ENCODE results near the gene YPEL1. TPM values are rescaled to one million over a fixed set of nuclear protein-coding genes. Genes with fewer than 3 reads are reported as not detected.

Gene YPEL1
- total and polyA plus RNA-seq, 11 donors, result 2.5 to 10.0 (median 7.3) TPM

- H3K9me3 ChIP-seq, result no peaks in the 10 kb centered on the region
- no peaks in the 10 kb centered on the region for H3K36me3 ChIP-seq
- peak overlapping the region in 2 of 12 donors; percentile 3 to 27 for H3K27ac ChIP-seq
- ATAC-seq (peak in 3 of 4 donors; percentile 83 to 90 (median 84)), DNase-seq (peak; percentile 65 to 87 (median 79))
- 0 to 3% (median 1%) methylated on average over 9 to 79 of the region's 79 CpGs for WGBS, 4 donors
- intact Hi-C loops (cut with DNase I), result no loop called here
- TF ChIP-seq, protein P1, sequence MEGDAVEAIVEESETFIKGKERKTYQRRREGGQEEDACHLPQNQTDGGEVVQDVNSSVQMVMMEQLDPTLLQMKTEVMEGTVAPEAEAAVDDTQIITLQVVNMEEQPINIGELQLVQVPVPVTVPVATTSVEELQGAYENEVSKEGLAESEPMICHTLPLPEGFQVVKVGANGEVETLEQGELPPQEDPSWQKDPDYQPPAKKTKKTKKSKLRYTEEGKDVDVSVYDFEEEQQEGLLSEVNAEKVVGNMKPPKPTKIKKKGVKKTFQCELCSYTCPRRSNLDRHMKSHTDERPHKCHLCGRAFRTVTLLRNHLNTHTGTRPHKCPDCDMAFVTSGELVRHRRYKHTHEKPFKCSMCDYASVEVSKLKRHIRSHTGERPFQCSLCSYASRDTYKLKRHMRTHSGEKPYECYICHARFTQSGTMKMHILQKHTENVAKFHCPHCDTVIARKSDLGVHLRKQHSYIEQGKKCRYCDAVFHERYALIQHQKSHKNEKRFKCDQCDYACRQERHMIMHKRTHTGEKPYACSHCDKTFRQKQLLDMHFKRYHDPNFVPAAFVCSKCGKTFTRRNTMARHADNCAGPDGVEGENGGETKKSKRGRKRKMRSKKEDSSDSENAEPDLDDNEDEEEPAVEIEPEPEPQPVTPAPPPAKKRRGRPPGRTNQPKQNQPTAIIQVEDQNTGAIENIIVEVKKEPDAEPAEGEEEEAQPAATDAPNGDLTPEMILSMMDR (IDR thresholded peaks at IDR 0.05), result peak in 9 of 12 donors; percentile 10 to 40 (median 25)
- no peak for TF ChIP-seq POLR2A (IDR thresholded peaks at IDR 0.05)
- H3K27me3 ChIP-seq, result peaks cover 0 to 7% (median 0%) of the 10 kb centered on the region in 9 donors
- H3K4me3 ChIP-seq, result peak overlapping the region; percentile 41 to 80 (median 62)
- H3K4me1 ChIP-seq, result peaks cover 0 to 17% (median 8%) of the 10 kb centered on the region in 12 donors
Measured at GRCh38 chr22:21657360-21658032, 78.1 kb downstream of the YPEL1 start.

DNA sequence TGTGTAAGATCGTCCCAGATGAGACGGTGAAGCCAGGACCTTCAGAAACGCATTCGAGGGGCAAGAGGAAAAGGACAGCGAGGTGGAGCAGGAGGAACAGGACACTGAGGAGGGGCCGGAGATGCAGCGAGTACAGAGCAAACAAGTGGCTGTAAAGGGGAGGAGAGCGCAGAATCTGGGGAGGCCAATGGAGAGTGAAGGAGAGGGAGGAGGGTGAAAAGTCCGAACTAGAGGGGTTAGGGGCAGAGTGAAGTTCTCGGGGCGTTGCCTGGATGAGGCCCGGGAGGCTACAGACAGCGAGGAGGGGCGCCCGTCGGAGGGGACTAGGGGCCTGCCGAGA, 78.6 kb downstream of the YPEL1 start:
- Histone ChIP-seq H3K36me3 (no peaks in the 10 kb centered on the region), H3K27ac (no peak overlapping the region), H3K27me3 (peaks cover 0 to 7% (median 0%) of the 10 kb centered on the region in 9 donors), H3K4me3 (peak overlapping the region in 11 of 12 donors; percentile 48 to 80 (median 63)), H3K4me1 (peaks cover 0 to 21% (median 12%) of the 10 kb centered on the region in 12 donors), H3K9me3 (no peaks in the 10 kb centered on the region)
- no peak for DNase-seq
- intact Hi-C loops (cut with DNase I), result no loop called here
- 32 to 37% (median 35%) methylated on average over 17 of the region's 17 CpGs for WGBS, 4 donors
- no peak for ATAC-seq
- TF ChIP-seq POLR2A (IDR thresholded peaks at IDR 0.05), result no peak
- TF ChIP-seq, protein P1 (IDR thresholded peaks at IDR 0.05), result no peak

DNA sequence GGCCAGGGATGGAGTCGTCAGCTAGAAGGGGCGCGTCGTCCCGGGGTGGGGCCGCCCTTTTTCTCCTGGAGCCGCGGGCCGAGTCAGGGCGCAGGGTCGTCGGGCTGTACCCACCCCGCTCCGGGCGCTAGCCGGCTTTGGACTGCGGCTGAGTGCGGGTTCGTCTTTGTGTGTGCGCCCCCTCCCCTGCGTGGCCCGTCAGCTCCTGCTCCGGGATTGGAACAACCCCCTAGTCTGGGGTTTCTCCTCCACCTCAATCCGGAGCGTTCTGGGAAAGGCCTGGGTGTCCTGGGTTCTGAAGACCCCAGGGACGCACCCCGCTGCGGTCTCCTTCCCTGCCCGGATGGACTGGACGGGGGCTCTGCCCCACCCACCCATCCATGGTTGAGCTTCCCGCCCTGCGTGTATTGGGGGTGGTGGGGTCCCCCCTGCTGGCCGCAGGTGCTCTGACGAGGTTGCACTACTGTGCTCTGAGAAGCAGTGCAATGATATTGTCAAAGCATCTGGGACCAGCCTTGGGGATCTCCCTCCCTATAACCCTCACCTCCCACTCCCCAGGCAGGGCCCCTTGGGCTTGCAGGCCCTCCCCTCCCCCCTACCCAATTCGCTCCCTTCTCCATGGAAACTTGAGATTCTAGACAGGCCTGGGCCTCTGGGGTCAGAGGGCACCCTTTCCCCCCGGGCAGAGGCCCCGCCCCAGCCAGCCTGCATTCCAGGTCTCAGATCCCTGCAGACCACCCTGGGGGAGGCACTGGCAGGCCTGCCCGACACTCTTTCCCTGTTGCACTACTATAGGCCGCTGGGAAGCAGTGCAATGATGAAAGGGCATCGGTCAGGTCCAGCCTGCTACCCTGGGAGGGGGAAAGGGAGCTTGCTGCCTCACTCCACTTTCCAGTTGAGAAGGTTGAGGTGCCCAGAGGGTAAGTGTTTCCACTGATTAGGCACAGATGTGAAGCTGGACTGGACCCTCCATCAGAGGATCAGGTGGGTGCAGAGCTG, 82.7 kb downstream of the YPEL1 start:
- Histone ChIP-seq H3K9me3 (no peaks in the 10 kb centered on the region), H3K36me3 (peaks cover 0 to 16% (median 0%) of the 10 kb centered on the region in 9 donors), H3K4me3 (peak overlapping the region; percentile 37 to 83 (median 60)), H3K27ac (peak overlapping the region in 1 of 12 donors; percentile 3), H3K4me1 (peaks cover 0 to 31% (median 19%) of the 10 kb centered on the region in 12 donors), H3K27me3 (peaks cover 0 to 7% (median 0%) of the 10 kb centered on the region in 9 donors)
- no peak for TF ChIP-seq POLR2A (IDR thresholded peaks at IDR 0.05)
- TF ChIP-seq, protein P1 (IDR thresholded peaks at IDR 0.05), result no peak
- DNase-seq, result no peak
- intact Hi-C loops (cut with DNase I), result loop anchor here in 1 of 10 donors (5.0 kb wide), 1 partner anchor 51 kb away; no protein-coding TSS in a partner anchor
- no peak for ATAC-seq
- 20 to 92% (median 24%) methylated on average over 4 to 40 of the region's 40 CpGs for WGBS, 4 donors

Data from heart left ventricle (tissue), 16 donors.